Epithelial cell of alveolus of lung (primary cell): Measurements from ENCODE around the gene SLC17A4. TPM values are rescaled to one million over a fixed set of nuclear protein-coding genes. Genes with fewer than 3 reads are reported as not detected.

ENCODE experiments used
- total RNA-seq: library from RNA; depleted of rRNA; stranded (reverse); fragments of >200 nt; gene quantifications from 2 replicates; pipeline ENCODE4 v1.2.1, GENCODE V29; 2015

SLC17A4 gene
- total RNA-seq = not detected in 2 replicates

GRCh38 chr6:25754535-25754934 is at the start of gene SLC17A4:
TSS of gene SLC17A4 (plus strand) at chr6:25754742. CDS start at chr6:25761963, 7,221 bp downstream.

Other genes starting within 250 kb of the SLC17A4 start
- gene SCGN, start 102.5 kb upstream of the SLC17A4 start, total RNA-seq = not detected in 2 replicates
- gene SLC17A1, start 77.3 kb downstream of the SLC17A4 start, total RNA-seq = not detected in 2 replicates
- gene SLC17A3, start 119.5 kb downstream of the SLC17A4 start, total RNA-seq = not detected in 2 replicates
- gene SLC17A2, start 175.9 kb downstream of the SLC17A4 start, total RNA-seq = not detected in 2 replicates
- 7.5 and 7.8 TPM in 2 replicates for gene TRIM38, start 208.1 kb downstream of the SLC17A4 start, total RNA-seq